H9 (cell line): ENCODE data around the gene GRAMD1B. TPM values are rescaled to one million over a fixed set of nuclear protein-coding genes. Genes with fewer than 3 reads are reported as not detected.

ENCODE experiments used
- DNase-seq: peaks from one replicate; pipeline ENCODE4 v3.0.0-alpha.2; 2017
- H2AFZ ChIP-seq: one replicate; pipeline ENCODE4 v1.6.1; 2013; ENCODE audit warnings: mild to moderate bottlenecking, low read length, control low read depth, moderate library complexity
- H2AK5ac ChIP-seq: 2 replicates; pipeline ENCODE4 v1.6.1; 2013; ENCODE audit warnings: low read length, control low read depth, mixed read lengths; ENCODE audit not compliant: insufficient read length
- H2BK120ac ChIP-seq: one replicate; pipeline ENCODE4 v1.6.1; 2013; ENCODE audit warnings: low read depth, mild to moderate bottlenecking, low read length, control low read depth, inconsistent platforms; ENCODE audit not compliant: poor library complexity, severe bottlenecking
- H2BK12ac ChIP-seq: 2 replicates; pipeline ENCODE4 v1.6.1; 2013; ENCODE audit warnings: low read length, control low read depth, mixed read lengths, low read depth; ENCODE audit not compliant: insufficient read length
- H2BK15ac ChIP-seq: 2 replicates; pipeline ENCODE4 v1.6.1; 2013; ENCODE audit warnings: low read depth, low read length, control low read depth
- H2BK20ac ChIP-seq: one replicate; pipeline ENCODE4 v1.6.1; 2013; ENCODE audit warnings: low read depth, mild to moderate bottlenecking, low read length, control low read depth, inconsistent platforms; ENCODE audit not compliant: poor library complexity, severe bottlenecking
- H2BK5ac ChIP-seq: 2 replicates; pipeline ENCODE4 v1.6.1; 2013; ENCODE audit warnings: low read length, control low read depth, mixed read lengths; ENCODE audit not compliant: insufficient read length
- H3K14ac ChIP-seq: 2 replicates; pipeline ENCODE4 v1.6.1; 2013; ENCODE audit warnings: low read length, control low read depth; ENCODE audit not compliant: insufficient read depth
- H3K18ac ChIP-seq: 2 replicates; pipeline ENCODE4 v1.6.1; 2013; ENCODE audit warnings: low read depth, mild to moderate bottlenecking, mixed read lengths, low read length, control low read depth; ENCODE audit not compliant: insufficient read length
- H3K23ac ChIP-seq: 2 replicates; pipeline ENCODE4 v1.6.1; 2013; ENCODE audit warnings: low read length, control low read depth, mixed read lengths, low read depth; ENCODE audit not compliant: insufficient read length
- H3K23me2 ChIP-seq: 2 replicates; pipeline ENCODE4 v1.6.1; 2013; ENCODE audit warnings: low read depth, mild to moderate bottlenecking, mixed read lengths, low read length, control low read depth; ENCODE audit not compliant: insufficient read length, poor library complexity, severe bottlenecking
- H3K27ac ChIP-seq: 2 replicates; pipeline ENCODE4 v1.5.1; 2013; ENCODE audit warnings: low read length, control low read depth, mixed read lengths, low read depth; ENCODE audit not compliant: insufficient read length
- H3K27me3 ChIP-seq: 2 replicates; pipeline ENCODE4 v1.6.1; 2013; ENCODE audit warnings: low read length, control low read depth, inconsistent platforms; ENCODE audit not compliant: insufficient read depth
- H3K4ac ChIP-seq: 2 replicates; pipeline ENCODE4 v1.6.1; 2013; ENCODE audit warnings: low read depth, mild to moderate bottlenecking, control low read depth, inconsistent platforms, low read length, moderate library complexity
- H3K4me1 ChIP-seq: 2 replicates; pipeline ENCODE4 v1.6.1; 2013; ENCODE audit warnings: low read length, control low read depth, inconsistent platforms; ENCODE audit not compliant: insufficient read depth
- H3K4me2 ChIP-seq: 2 replicates; pipeline ENCODE4 v1.6.1; 2013; ENCODE audit warnings: low read length, control low read depth, mixed read lengths; ENCODE audit not compliant: insufficient read length, insufficient read depth
- H3K56ac ChIP-seq: 2 replicates; pipeline ENCODE4 v1.6.1; 2013; ENCODE audit warnings: low read depth, mild to moderate bottlenecking, mixed read lengths, low read length, control low read depth; ENCODE audit not compliant: insufficient read length
- H3K79me1 ChIP-seq: 2 replicates; pipeline ENCODE4 v1.6.1; 2013; ENCODE audit warnings: low read depth, mild to moderate bottlenecking, moderate library complexity, low read length, control low read depth, inconsistent platforms; ENCODE audit not compliant: insufficient read depth, poor library complexity, severe bottlenecking
- H3K79me2 ChIP-seq: 2 replicates; pipeline ENCODE4 v1.6.1; 2013; ENCODE audit warnings: low read length, control low read depth, inconsistent platforms; ENCODE audit not compliant: insufficient read depth
- H3K9ac ChIP-seq: 2 replicates; pipeline ENCODE4 v1.6.1; 2013; ENCODE audit warnings: low read length, control low read depth, mixed read lengths; ENCODE audit not compliant: insufficient read length; ENCODE audit errors: extremely low read depth
- H3K9me3 ChIP-seq: one replicate; pipeline ENCODE4 v1.6.1; 2013; ENCODE audit warnings: low read depth, low read length, inconsistent platforms; ENCODE audit not compliant: control insufficient read depth
- H3T11ph ChIP-seq: one replicate; pipeline ENCODE4 v1.6.1; 2013; ENCODE audit warnings: mild to moderate bottlenecking, low read length, control low read depth, inconsistent platforms
- H4K20me1 ChIP-seq: one replicate; pipeline ENCODE4 v1.6.1; 2013; ENCODE audit not compliant: control insufficient read depth, insufficient read length, insufficient read depth
- H4K5ac ChIP-seq: 2 replicates; pipeline ENCODE4 v1.6.1; 2013; ENCODE audit warnings: low read depth, mild to moderate bottlenecking, mixed read lengths, low read length, control low read depth; ENCODE audit not compliant: insufficient read length
- H4K8ac ChIP-seq: replicated peaks from 2 replicates; pipeline ENCODE4 v1.6.1; 2013; ENCODE audit warnings: low read length, control low read depth, mixed read lengths, low read depth; ENCODE audit not compliant: insufficient read length
- H4K91ac ChIP-seq: 2 replicates; pipeline ENCODE4 v1.6.1; 2013; ENCODE audit warnings: low read depth, mild to moderate bottlenecking, moderate library complexity, mixed read lengths, low read length, control low read depth; ENCODE audit not compliant: insufficient read length
- H3K27ac Mint-ChIP-seq, 3 experiments: 2 replicates in 2 of 3; 3 replicates in 1 of 3; pipeline ENCODE4 v1.8.0; 2020 to 2021; ENCODE audit warnings: mixed read lengths in 3 of 3, mild to moderate bottlenecking in 1 of 3, moderate library complexity in 1 of 3
- H3K27me3 Mint-ChIP-seq: 2 replicates; pipeline ENCODE4 v1.8.0; 2021; ENCODE audit warnings: low read depth, mild to moderate bottlenecking, moderate library complexity, mixed read lengths
- H3K36me3 Mint-ChIP-seq, 3 experiments: 2 replicates in 2 of 3; 3 replicates in 1 of 3; pipeline ENCODE4 v1.8.0; 2020 to 2021; ENCODE audit warnings: low read depth in 3 of 3, mixed read lengths in 3 of 3; ENCODE audit not compliant: insufficient read depth in 1 of 3
- H3K4me1 Mint-ChIP-seq, 2 experiments: 2 replicates each; pipeline ENCODE4 v1.8.0; 2020; ENCODE audit warnings: mixed read lengths in 2 of 2
- H3K4me3 Mint-ChIP-seq, 2 experiments: 2 replicates in 1 of 2; 3 replicates in 1 of 2; pipeline ENCODE4 v1.8.0; 2020 to 2021; ENCODE audit warnings: mild to moderate bottlenecking in 2 of 2, mixed read lengths in 2 of 2, moderate library complexity in 1 of 2
- H3K9me3 Mint-ChIP-seq, 2 experiments: 2 replicates in 1 of 2; 3 replicates in 1 of 2; pipeline ENCODE4 v1.8.0; 2020; ENCODE audit warnings: mild to moderate bottlenecking in 2 of 2, mixed read lengths in 2 of 2, moderate library complexity in 1 of 2
- WGBS: extraction: QIAGEN DNeasy Blood & Tissue Kit; methylation state at CpG from one replicate; pipeline ENCODE4 v1.1.7; 2013; ENCODE audit warnings: missing lambda C conversion rate, low lambda C conversion rate, mixed read lengths; ENCODE audit not compliant: insufficient read length; ENCODE audit errors: extremely low coverage; 5-methylcytosine and 5-hydroxymethylcytosine counted together
- total RNA-seq: library from RNA; stranded (reverse); gene quantifications from 2 replicates; pipeline ENCODE4 v1.2.1, GENCODE V29; 2021
- TF ChIP-seq, protein P1 (sequence below): fragments of 200-600 bp; sonication (generic); conservative IDR thresholded peaks from 3 replicates; pipeline ENCODE4 v1.8.0; 2021; ENCODE audit warnings: antibody characterized with exemption, mild to moderate bottlenecking

GRAMD1B gene
- total RNA-seq, 1 experiment from 2014 or later, result 25.9 TPM

- Histone ChIP-seq H3K27me3 (no peaks in the 10 kb centered on the region), H4K8ac (no peak overlapping the region), H2BK20ac (no peak overlapping the region), H2AFZ (no peak overlapping the region), H4K5ac (no peak overlapping the region), H3K23me2 (no peaks in the 10 kb centered on the region), H3K79me2 (no peaks in the 10 kb centered on the region), H2AK5ac (no peak overlapping the region), H3K27ac (no peak overlapping the region), H3K23ac (no peak overlapping the region), H3T11ph (no peak overlapping the region), H2BK120ac (no peak overlapping the region), H3K4ac (no peak overlapping the region), H3K79me1 (no peaks in the 10 kb centered on the region), H3K56ac (no peak overlapping the region), H3K4me1 (no peaks in the 10 kb centered on the region), H3K4me2 (no peak overlapping the region), H2BK15ac (no peak overlapping the region), H3K9me3 (no peaks in the 10 kb centered on the region), H3K14ac (no peak overlapping the region), H4K91ac (no peak overlapping the region), H3K18ac (no peak overlapping the region), H4K20me1 (no peaks in the 10 kb centered on the region), H2BK12ac (no peak overlapping the region), H3K9ac (no peak overlapping the region), H2BK5ac (no peak overlapping the region)
- TF ChIP-seq, protein P1, sequence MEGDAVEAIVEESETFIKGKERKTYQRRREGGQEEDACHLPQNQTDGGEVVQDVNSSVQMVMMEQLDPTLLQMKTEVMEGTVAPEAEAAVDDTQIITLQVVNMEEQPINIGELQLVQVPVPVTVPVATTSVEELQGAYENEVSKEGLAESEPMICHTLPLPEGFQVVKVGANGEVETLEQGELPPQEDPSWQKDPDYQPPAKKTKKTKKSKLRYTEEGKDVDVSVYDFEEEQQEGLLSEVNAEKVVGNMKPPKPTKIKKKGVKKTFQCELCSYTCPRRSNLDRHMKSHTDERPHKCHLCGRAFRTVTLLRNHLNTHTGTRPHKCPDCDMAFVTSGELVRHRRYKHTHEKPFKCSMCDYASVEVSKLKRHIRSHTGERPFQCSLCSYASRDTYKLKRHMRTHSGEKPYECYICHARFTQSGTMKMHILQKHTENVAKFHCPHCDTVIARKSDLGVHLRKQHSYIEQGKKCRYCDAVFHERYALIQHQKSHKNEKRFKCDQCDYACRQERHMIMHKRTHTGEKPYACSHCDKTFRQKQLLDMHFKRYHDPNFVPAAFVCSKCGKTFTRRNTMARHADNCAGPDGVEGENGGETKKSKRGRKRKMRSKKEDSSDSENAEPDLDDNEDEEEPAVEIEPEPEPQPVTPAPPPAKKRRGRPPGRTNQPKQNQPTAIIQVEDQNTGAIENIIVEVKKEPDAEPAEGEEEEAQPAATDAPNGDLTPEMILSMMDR, result peak; percentile 66
- Mint-ChIP-seq H3K27ac (no peak overlapping the region), H3K9me3 (no peaks in the 10 kb centered on the region), H3K4me3 (no peak overlapping the region), H3K36me3 (peaks cover 0 to 4% (median 1%) of the 10 kb centered on the region in 3 experiments; a peak in 2 of 7 replicates), H3K4me1 (peaks cover 42 to 44% of the 10 kb centered on the region in 2 experiments), H3K27me3 (no peaks in the 10 kb centered on the region)
- no peak for DNase-seq
- no CpG with 5 or more reads among the region's 3 CpGs for WGBS
Observed at GRCh38 chr11:123475469-123475868, 45.4 kb downstream of the GRAMD1B start.
